GM10248 (cell line): ENCODE results near the gene U2SURP.

ENCODE experiments used
- CTCF ChIA-PET: fragments of 300-600 bp; sonication (Branson Sonifier 250); formaldehyde crosslinking; extraction: SDS; loops from one replicate; lab custom pipeline; 2021; ENCODE audit warnings: antibody characterized with exemption; lab: Yijun Ruan, JAX
- POLR2A ChIA-PET: fragments of 350-650 bp; sonication (Branson Sonifier 250); formaldehyde crosslinking; extraction: SDS; loops from one replicate; lab custom pipeline; 2020; ENCODE audit warnings: antibody characterized with exemption; lab: Yijun Ruan, JAX
- DNase-seq: peaks from one replicate; pipeline ENCODE4 v3.0.0; 2012; ENCODE audit errors: extremely low spot score
- CTCF ChIP-seq: IDR thresholded peaks from 2 replicates; pipeline ENCODE4 v1.5.1; 2012; ENCODE audit warnings: mild to moderate bottlenecking, low read depth; ENCODE audit errors: extremely low read depth, missing control alignments, control extremely low read depth

The U2SURP gene

GRCh38 chr3:143109861-143110260, 108.5 kb downstream of the U2SURP start:
- TF ChIP-seq CTCF: no peak
- ChIA-PET CTCF (interaction anchor here (1.7 to 3.7 kb wide), 3 partner anchors 11 to 38 kb away, joined by 3 to 10 read pairs (median 7); no protein-coding TSS in a partner anchor), POLR2A (no interaction called here)
- no peak for DNase-seq
